GM18517 (cell line): ENCODE data around the gene BICD1.

Source experiments
- ATAC-seq: cut with Tn5 transposase; IDR thresholded peaks from one replicate; pipeline ENCODE4 v1.9.1; 2021; ENCODE audit warnings: mild to moderate bottlenecking, moderate library complexity; ENCODE audit not compliant: unreplicated experiment

BICD1 gene

GRCh38 chr12:32140877-32141276 is 34.2 kb downstream of the BICD1 start:
- no peak for ATAC-seq

GRCh38 chr12:32145096-32145495 is 38.4 kb downstream of the BICD1 start:
- no peak for ATAC-seq

GRCh38 chr12:32146074-32146873 is 39.6 kb downstream of the BICD1 start:
- peak; percentile 90 for ATAC-seq

GRCh38 chr12:32148372-32148771 is 41.7 kb downstream of the BICD1 start:
- no peak for ATAC-seq

- no peak for ATAC-seq
Observed at GRCh38 chr12:32149489-32149888, 42.8 kb downstream of the BICD1 start.

GRCh38 chr12:32151086-32151485 is 44.4 kb downstream of the BICD1 start:
- no peak for ATAC-seq

- ATAC-seq: no peak
Observed at GRCh38 chr12:32151552-32151951, 44.9 kb downstream of the BICD1 start.

- no peak for ATAC-seq
Observed at GRCh38 chr12:32155041-32155440, 48.4 kb downstream of the BICD1 start.

GRCh38 chr12:32155961-32156529 is 49.4 kb downstream of the BICD1 start:
- ATAC-seq: no peak

- no peak for ATAC-seq
Observed at GRCh38 chr12:32158525-32158924, 51.9 kb downstream of the BICD1 start.

GRCh38 chr12:32159381-32159780 is 52.7 kb downstream of the BICD1 start:
- ATAC-seq: no peak

- ATAC-seq: no peak
Observed at GRCh38 chr12:32159925-32160324, 53.3 kb downstream of the BICD1 start.

- ATAC-seq: no peak
Observed at GRCh38 chr12:32161058-32161457, 54.4 kb downstream of the BICD1 start.

GRCh38 chr12:32163596-32163995 is 56.9 kb downstream of the BICD1 start:
- no peak for ATAC-seq

- no peak for ATAC-seq
Observed at GRCh38 chr12:32166510-32166909, 59.9 kb downstream of the BICD1 start.

- no peak for ATAC-seq
Observed at GRCh38 chr12:32170437-32170998, 63.9 kb downstream of the BICD1 start.

- ATAC-seq: no peak
Observed at GRCh38 chr12:32171211-32171610, 64.6 kb downstream of the BICD1 start.

- no peak for ATAC-seq
Observed at GRCh38 chr12:32176606-32177005, 70.0 kb downstream of the BICD1 start.

- no peak for ATAC-seq
Observed at GRCh38 chr12:32178341-32179010, 71.8 kb downstream of the BICD1 start.

GRCh38 chr12:32179011-32179395 is 72.4 kb downstream of the BICD1 start:
- ATAC-seq: no peak

GRCh38 chr12:32181498-32182175 is 75.0 kb downstream of the BICD1 start:
- ATAC-seq: no peak
